IPS-18c (cell line): Measurements from ENCODE around the gene PDE9A.

Experiments
- H3K4me3 ChIP-seq: 2 replicates; pipeline ENCODE4 v1.7.0; 2013; ENCODE audit warnings: low read depth, mild to moderate bottlenecking, low read length, moderate library complexity; ENCODE audit not compliant: insufficient read depth
- H3K9me3 ChIP-seq: one replicate; pipeline ENCODE4 v1.6.1; 2013; ENCODE audit warnings: mild to moderate bottlenecking, low read length, moderate library complexity; ENCODE audit not compliant: control insufficient read depth, insufficient read depth

The PDE9A gene

GRCh38 chr21:42662430-42663199 lies 9.2 kb downstream of the PDE9A start:
- no peaks in the 10 kb centered on the region for H3K9me3 ChIP-seq
- no peak overlapping the region for H3K4me3 ChIP-seq

GRCh38 chr21:42663200-42663750 lies 9.9 kb downstream of the PDE9A start:
- Histone ChIP-seq H3K9me3 (no peaks in the 10 kb centered on the region), H3K4me3 (no peak overlapping the region)

GRCh38 chr21:42663860-42664535 lies 10.6 kb downstream of the PDE9A start:
- no peak overlapping the region for H3K4me3 ChIP-seq
- H3K9me3 ChIP-seq: no peaks in the 10 kb centered on the region

- H3K9me3 ChIP-seq: no peaks in the 10 kb centered on the region
- H3K4me3 ChIP-seq: no peak overlapping the region
Measured at GRCh38 chr21:42664614-42665013, 11.2 kb downstream of the PDE9A start.

- H3K4me3 ChIP-seq: no peak overlapping the region
- H3K9me3 ChIP-seq: no peaks in the 10 kb centered on the region
Measured at GRCh38 chr21:42665026-42665425, 11.6 kb downstream of the PDE9A start.

GRCh38 chr21:42665484-42665883 lies 12.1 kb downstream of the PDE9A start:
- no peak overlapping the region for H3K4me3 ChIP-seq

GRCh38 chr21:42666023-42666747 lies 12.8 kb downstream of the PDE9A start:
- Histone ChIP-seq H3K4me3 (no peak overlapping the region), H3K9me3 (no peaks in the 10 kb centered on the region)

More at GRCh38 chr21:42665484-42665883, 12.1 kb downstream of the PDE9A start:
- no peaks in the 10 kb centered on the region for H3K9me3 ChIP-seq

GRCh38 chr21:42666925-42667324 lies 13.5 kb downstream of the PDE9A start:
- H3K9me3 ChIP-seq: no peaks in the 10 kb centered on the region
- H3K4me3 ChIP-seq: no peak overlapping the region

- no peak overlapping the region for H3K4me3 ChIP-seq
- H3K9me3 ChIP-seq: no peaks in the 10 kb centered on the region
Measured at GRCh38 chr21:42668298-42668992, 15.0 kb downstream of the PDE9A start.

GRCh38 chr21:42669041-42669440 lies 15.6 kb downstream of the PDE9A start:
- H3K4me3 ChIP-seq: no peak overlapping the region
- H3K9me3 ChIP-seq: no peaks in the 10 kb centered on the region

GRCh38 chr21:42670058-42670880 lies 16.8 kb downstream of the PDE9A start:
- no peak overlapping the region for H3K4me3 ChIP-seq

GRCh38 chr21:42670884-42671283 lies 17.5 kb downstream of the PDE9A start:
- no peaks in the 10 kb centered on the region for H3K9me3 ChIP-seq
- H3K4me3 ChIP-seq: no peak overlapping the region

More at GRCh38 chr21:42670058-42670880, 16.8 kb downstream of the PDE9A start:
- no peaks in the 10 kb centered on the region for H3K9me3 ChIP-seq

GRCh38 chr21:42671778-42672593 lies 18.6 kb downstream of the PDE9A start:
- Histone ChIP-seq H3K9me3 (no peaks in the 10 kb centered on the region), H3K4me3 (no peak overlapping the region)

GRCh38 chr21:42672699-42673458 lies 19.5 kb downstream of the PDE9A start:
- no peak overlapping the region for H3K4me3 ChIP-seq
- H3K9me3 ChIP-seq: no peaks in the 10 kb centered on the region
